ENCODE results near the gene TMEM181.

The TMEM181 gene

DNA sequence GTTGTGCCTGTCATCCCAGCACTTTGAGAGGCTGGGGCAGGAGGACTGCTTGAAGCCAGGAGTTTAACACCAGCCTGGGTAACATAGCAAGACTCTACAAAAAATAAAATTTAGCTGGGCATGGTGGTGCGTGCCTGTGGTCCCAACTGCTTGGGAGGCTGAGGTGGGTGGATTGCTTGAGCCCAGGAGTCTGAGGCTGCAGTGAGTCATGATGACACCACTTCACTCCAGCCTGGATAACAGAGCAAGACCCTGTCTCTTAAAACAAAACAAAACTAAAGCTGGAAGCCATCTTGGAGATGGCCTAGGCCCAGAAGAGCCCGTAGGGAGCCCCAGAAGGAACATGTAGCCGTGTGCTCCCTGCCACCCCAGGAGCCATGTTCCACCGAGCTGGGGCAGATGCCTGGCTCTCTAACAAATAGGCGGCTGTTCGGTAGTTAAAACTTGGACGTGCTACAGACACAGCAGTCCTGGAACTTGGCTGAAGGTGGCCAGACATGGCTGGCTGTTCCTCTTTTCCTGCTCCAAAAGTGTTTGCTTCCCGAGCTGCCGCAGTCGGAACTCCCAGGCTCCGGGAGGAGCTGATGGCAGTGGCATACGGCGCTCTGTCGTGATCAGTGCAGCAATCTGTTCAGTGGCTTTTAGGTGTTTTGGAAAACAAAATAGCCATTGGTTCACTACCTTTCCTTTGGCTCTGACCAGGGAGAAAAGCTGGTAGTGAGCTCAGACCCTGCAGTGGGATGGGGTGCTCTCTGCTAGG, 47.7 kb downstream of the TMEM181 start:
- Histone ChIP-seq H3K4me2 (ENCODE audit: low read depth, low read length, poor library complexity, severe bottlenecking) (no peak overlapping the region), H3K9me2 (replicated peaks; ENCODE audit: insufficient read depth, low read length) (no peaks in the 10 kb centered on the region), H3K36me3 (ENCODE audit: low read length) (no peaks in the 10 kb centered on the region), H4K20me1 (ENCODE audit: low read depth, low read length) (no peaks in the 10 kb centered on the region), H2AFZ (ENCODE audit: low read depth, low read length, severe bottlenecking) (no peak overlapping the region), H3K27ac (ENCODE audit: low read depth, low read length) (no peak overlapping the region), H3K9me3 (ENCODE audit: insufficient read depth, low read length) (no peaks in the 10 kb centered on the region), H3K4me3 (ENCODE audit: insufficient read depth, low read length, poor library complexity, severe bottlenecking) (no peak overlapping the region), H3K27me3 (ENCODE audit: low read length) (no peaks in the 10 kb centered on the region), H3K9ac (ENCODE audit: low read length) (no peak overlapping the region), H3F3A (ENCODE audit: insufficient read depth) (no peaks in the 10 kb centered on the region), H3K79me2 (ENCODE audit: insufficient read depth, low read length) (no peaks in the 10 kb centered on the region)
- no peak for TF ChIP-seq EZH2phosphoT487 (conservative IDR thresholded peaks at IDR 0.05; ENCODE audit: low read length)
- TF ChIP-seq, protein P1, sequence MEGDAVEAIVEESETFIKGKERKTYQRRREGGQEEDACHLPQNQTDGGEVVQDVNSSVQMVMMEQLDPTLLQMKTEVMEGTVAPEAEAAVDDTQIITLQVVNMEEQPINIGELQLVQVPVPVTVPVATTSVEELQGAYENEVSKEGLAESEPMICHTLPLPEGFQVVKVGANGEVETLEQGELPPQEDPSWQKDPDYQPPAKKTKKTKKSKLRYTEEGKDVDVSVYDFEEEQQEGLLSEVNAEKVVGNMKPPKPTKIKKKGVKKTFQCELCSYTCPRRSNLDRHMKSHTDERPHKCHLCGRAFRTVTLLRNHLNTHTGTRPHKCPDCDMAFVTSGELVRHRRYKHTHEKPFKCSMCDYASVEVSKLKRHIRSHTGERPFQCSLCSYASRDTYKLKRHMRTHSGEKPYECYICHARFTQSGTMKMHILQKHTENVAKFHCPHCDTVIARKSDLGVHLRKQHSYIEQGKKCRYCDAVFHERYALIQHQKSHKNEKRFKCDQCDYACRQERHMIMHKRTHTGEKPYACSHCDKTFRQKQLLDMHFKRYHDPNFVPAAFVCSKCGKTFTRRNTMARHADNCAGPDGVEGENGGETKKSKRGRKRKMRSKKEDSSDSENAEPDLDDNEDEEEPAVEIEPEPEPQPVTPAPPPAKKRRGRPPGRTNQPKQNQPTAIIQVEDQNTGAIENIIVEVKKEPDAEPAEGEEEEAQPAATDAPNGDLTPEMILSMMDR (IDR thresholded peaks at IDR 0.05; ENCODE audit: insufficient read depth, low read length, poor library complexity, severe bottlenecking) = no peak

DNA sequence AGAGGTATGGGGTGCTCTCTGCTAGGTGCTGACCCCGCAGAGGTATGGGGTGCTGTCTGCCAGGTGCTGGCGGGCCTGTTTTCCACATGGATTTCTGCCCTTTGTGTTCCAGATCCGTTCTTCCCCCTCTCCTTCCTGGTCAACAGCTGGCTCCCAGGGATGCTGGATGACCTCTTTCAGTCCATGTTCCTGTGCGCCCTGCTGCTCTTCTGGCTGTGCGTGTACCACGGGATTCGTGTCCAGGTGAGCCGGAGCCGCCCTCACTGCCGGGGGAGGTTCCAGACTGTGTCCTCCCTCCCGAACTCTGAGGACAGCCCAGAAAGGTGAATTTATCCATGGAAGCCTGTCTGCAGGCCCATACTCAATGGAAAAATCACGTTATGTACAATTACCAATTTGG, 48.3 kb downstream of the TMEM181 start:
- Histone ChIP-seq H3K79me2 (ENCODE audit: insufficient read depth, low read length) (no peaks in the 10 kb centered on the region), H4K20me1 (ENCODE audit: low read depth, low read length) (no peaks in the 10 kb centered on the region), H2AFZ (ENCODE audit: low read depth, low read length, severe bottlenecking) (no peak overlapping the region), H3K9ac (ENCODE audit: low read length) (no peak overlapping the region), H3K27ac (ENCODE audit: low read depth, low read length) (no peak overlapping the region), H3K4me2 (ENCODE audit: low read depth, low read length, poor library complexity, severe bottlenecking) (no peak overlapping the region), H3F3A (ENCODE audit: insufficient read depth) (no peaks in the 10 kb centered on the region), H3K27me3 (ENCODE audit: low read length) (no peaks in the 10 kb centered on the region), H3K36me3 (ENCODE audit: low read length) (no peaks in the 10 kb centered on the region), H3K4me3 (ENCODE audit: insufficient read depth, low read length, poor library complexity, severe bottlenecking) (no peak overlapping the region), H3K9me2 (replicated peaks; ENCODE audit: insufficient read depth, low read length) (no peaks in the 10 kb centered on the region), H3K9me3 (ENCODE audit: insufficient read depth, low read length) (no peaks in the 10 kb centered on the region)
- TF ChIP-seq, protein P1 (IDR thresholded peaks at IDR 0.05; ENCODE audit: insufficient read depth, low read length, poor library complexity, severe bottlenecking) = no peak
- no peak for TF ChIP-seq EZH2phosphoT487 (conservative IDR thresholded peaks at IDR 0.05; ENCODE audit: low read length)

DNA sequence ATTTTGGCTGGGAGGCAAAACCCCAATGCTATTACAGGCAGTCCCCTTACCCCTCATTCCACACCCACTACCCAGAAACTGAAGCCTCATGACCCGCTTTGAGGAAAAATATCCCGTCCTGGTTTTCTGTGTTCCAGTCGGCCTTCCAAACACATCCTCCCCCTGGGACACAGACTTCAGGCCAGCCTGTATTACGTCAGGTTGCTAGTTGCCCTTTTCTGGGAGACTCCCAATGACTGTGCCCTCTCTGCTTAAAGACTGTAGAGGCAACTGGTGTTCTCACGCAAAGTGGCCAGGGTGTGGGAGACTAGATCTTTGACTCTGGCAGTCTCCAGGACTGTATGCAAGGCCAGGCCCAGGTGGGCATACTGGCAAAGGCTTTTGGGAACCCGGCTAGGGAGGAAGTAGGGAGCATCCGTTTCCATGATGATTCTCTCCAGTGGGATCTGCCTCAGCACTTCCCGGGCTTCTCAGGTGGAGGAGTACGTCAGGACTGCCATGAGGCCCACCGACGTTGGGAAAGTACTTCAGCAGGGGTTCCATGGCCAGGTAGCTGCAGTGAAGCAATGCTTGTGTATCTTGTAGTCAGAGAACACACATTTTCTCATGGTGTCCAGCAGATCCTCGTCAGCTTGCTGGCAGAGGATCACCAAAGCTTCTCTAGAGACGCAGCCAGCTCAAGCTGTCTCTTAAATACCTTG, 49.7 kb downstream of the TMEM181 start:
- Histone ChIP-seq H3K9me3 (ENCODE audit: insufficient read depth, low read length) (no peaks in the 10 kb centered on the region), H3K27me3 (ENCODE audit: low read length) (no peaks in the 10 kb centered on the region), H3K9me2 (replicated peaks; ENCODE audit: insufficient read depth, low read length) (no peaks in the 10 kb centered on the region), H3K4me2 (ENCODE audit: low read depth, low read length, poor library complexity, severe bottlenecking) (no peak overlapping the region), H4K20me1 (ENCODE audit: low read depth, low read length) (no peaks in the 10 kb centered on the region), H3K36me3 (ENCODE audit: low read length) (peaks cover 8% of the 10 kb centered on the region), H3K79me2 (ENCODE audit: insufficient read depth, low read length) (no peaks in the 10 kb centered on the region), H3K27ac (ENCODE audit: low read depth, low read length) (no peak overlapping the region), H3K4me3 (ENCODE audit: insufficient read depth, low read length, poor library complexity, severe bottlenecking) (no peak overlapping the region), H2AFZ (ENCODE audit: low read depth, low read length, severe bottlenecking) (no peak overlapping the region), H3K9ac (ENCODE audit: low read length) (no peak overlapping the region), H3F3A (ENCODE audit: insufficient read depth) (no peaks in the 10 kb centered on the region)
- no peak for TF ChIP-seq EZH2phosphoT487 (conservative IDR thresholded peaks at IDR 0.05; ENCODE audit: low read length)
- TF ChIP-seq, protein P1 (IDR thresholded peaks at IDR 0.05; ENCODE audit: insufficient read depth, low read length, poor library complexity, severe bottlenecking) = no peak

Data from SU-DHL-6 (cell line).